Natural killer cell (primary cell): ENCODE data around the gene PKMYT1. TPM values are rescaled to one million over a fixed set of nuclear protein-coding genes. Genes with fewer than 3 reads are reported as not detected.

ENCODE experiments used
- ATAC-seq, 3 donors: fragments of 150-1000 bp in 2 of 3; fragments of 200-7000 bp in 1 of 3; cut with Tn5 transposase; 1 replicate in 1 of 3; 2 replicates in 2 of 3; pipeline ENCODE4 v1.10.0; 2021; ENCODE audit warnings: mild to moderate bottlenecking in 2 of 3, moderate library complexity in 2 of 3
- DNase-seq, 2 donors: peaks; one replicate each; pipeline versions ENCODE4 v3.0.0 to v3.0.0-alpha.2; 2013 to 2021; ENCODE audit warnings: mixed read lengths in 1 of 2
- H3K27ac ChIP-seq: one replicate; pipeline ENCODE4 v1.5.1; 2013; ENCODE audit warnings: mild to moderate bottlenecking, low read length
- H3K27me3 ChIP-seq: one replicate; pipeline ENCODE4 v1.6.1; 2013; ENCODE audit warnings: low read length; ENCODE audit not compliant: control insufficient read depth, insufficient read depth
- H3K36me3 ChIP-seq: one replicate; pipeline ENCODE4 v1.6.1; 2013; ENCODE audit warnings: low read length; ENCODE audit not compliant: control insufficient read depth, insufficient read depth
- H3K4me1 ChIP-seq: one replicate; pipeline ENCODE4 v1.6.1; 2013; ENCODE audit warnings: low read length; ENCODE audit not compliant: control insufficient read depth, insufficient read depth
- H3K4me3 ChIP-seq: one replicate; pipeline ENCODE4 v1.5.1; 2013; ENCODE audit warnings: low read length
- H3K9me3 ChIP-seq: one replicate; pipeline ENCODE4 v1.6.1; 2013; ENCODE audit warnings: low read length; ENCODE audit not compliant: control insufficient read depth, insufficient read depth
- H3K27ac Mint-ChIP-seq, 2 donors: one replicate each; pipeline ENCODE4 v1.8.0; 2022; ENCODE audit warnings: mild to moderate bottlenecking in 2 of 2, mixed read lengths in 2 of 2, moderate library complexity in 1 of 2
- H3K27me3 Mint-ChIP-seq, 2 donors: one replicate each; pipeline ENCODE4 v1.8.0; 2022; ENCODE audit warnings: low read depth in 2 of 2, mixed read lengths in 2 of 2
- H3K36me3 Mint-ChIP-seq: one replicate; pipeline ENCODE4 v1.8.0; 2022; ENCODE audit warnings: mixed read lengths
- H3K4me1 Mint-ChIP-seq, 2 donors: one replicate each; pipeline ENCODE4 v1.8.0; 2022; ENCODE audit warnings: mixed read lengths in 2 of 2
- H3K4me3 Mint-ChIP-seq: one replicate; pipeline ENCODE4 v1.8.0; 2022; ENCODE audit warnings: mild to moderate bottlenecking, moderate library complexity, mixed read lengths
- H3K9me3 Mint-ChIP-seq, 2 donors: one replicate each; pipeline ENCODE4 v1.8.0; 2022; ENCODE audit warnings: mixed read lengths in 2 of 2
- WGBS: methylation state at CpG from one replicate; pipeline ENCODE4 v1.1.7; 2013; ENCODE audit warnings: missing lambda C conversion rate; ENCODE audit not compliant: insufficient coverage; 5-methylcytosine and 5-hydroxymethylcytosine counted together
- intact Hi-C: fragments of 100-400 bp; cut with micrococcal nuclease; formaldehyde crosslinking; loops from one replicate; pipeline ENCODE4 v1.14.2; 2022
- total RNA-seq, 4 donors: library from RNA; stranded (reverse); fragments of 120-200 nt in 1 of 4; gene quantifications; one replicate each; pipeline versions ENCODE4 v1.2.3 to v1.2.4, GENCODE V29; 2013 to 2022
- TF ChIP-seq, protein P1 (sequence below): fragments of 200-600 bp; IDR thresholded peaks from one replicate; pipeline ENCODE4 v1.8.0; 2022; ENCODE audit warnings: antibody characterized with exemption

The PKMYT1 gene
- total RNA-seq, 3 donors from 2014 or later (not counting 1 experiment from before 2014, with no cell fraction given), result 2.6 to 5.9 (median 3.5) TPM

DNA sequence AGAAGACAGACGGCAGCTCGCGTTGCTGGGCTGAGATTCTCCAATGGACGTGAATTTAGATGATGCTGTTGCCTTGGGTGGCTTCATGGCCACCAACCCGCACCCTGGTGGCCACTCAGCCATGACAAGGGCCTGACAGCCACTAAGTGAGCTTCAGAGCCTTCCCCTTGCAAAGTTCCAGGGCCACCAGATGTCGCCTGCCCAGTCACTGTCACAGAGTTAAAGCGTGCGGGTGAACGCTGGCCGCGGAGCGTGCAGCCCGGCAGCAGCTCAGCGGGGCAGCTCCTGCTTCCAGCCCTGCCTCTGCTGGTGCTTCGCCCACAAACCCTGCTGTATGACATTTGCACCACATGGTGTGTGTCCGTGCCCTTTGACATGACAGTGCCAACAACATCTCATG is 29.5 kb downstream of the PKMYT1 start:
- Histone ChIP-seq H3K9me3 (no peaks in the 10 kb centered on the region), H3K27ac (no peak overlapping the region), H3K27me3 (peaks cover 3% of the 10 kb centered on the region), H3K4me1 (peaks cover under 1% of the 10 kb centered on the region), H3K4me3 (no peak overlapping the region), H3K36me3 (no peaks in the 10 kb centered on the region)
- intact Hi-C loops, result no loop called here
- ATAC-seq, result no peak
- TF ChIP-seq, protein P1, sequence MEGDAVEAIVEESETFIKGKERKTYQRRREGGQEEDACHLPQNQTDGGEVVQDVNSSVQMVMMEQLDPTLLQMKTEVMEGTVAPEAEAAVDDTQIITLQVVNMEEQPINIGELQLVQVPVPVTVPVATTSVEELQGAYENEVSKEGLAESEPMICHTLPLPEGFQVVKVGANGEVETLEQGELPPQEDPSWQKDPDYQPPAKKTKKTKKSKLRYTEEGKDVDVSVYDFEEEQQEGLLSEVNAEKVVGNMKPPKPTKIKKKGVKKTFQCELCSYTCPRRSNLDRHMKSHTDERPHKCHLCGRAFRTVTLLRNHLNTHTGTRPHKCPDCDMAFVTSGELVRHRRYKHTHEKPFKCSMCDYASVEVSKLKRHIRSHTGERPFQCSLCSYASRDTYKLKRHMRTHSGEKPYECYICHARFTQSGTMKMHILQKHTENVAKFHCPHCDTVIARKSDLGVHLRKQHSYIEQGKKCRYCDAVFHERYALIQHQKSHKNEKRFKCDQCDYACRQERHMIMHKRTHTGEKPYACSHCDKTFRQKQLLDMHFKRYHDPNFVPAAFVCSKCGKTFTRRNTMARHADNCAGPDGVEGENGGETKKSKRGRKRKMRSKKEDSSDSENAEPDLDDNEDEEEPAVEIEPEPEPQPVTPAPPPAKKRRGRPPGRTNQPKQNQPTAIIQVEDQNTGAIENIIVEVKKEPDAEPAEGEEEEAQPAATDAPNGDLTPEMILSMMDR, result no peak
- DNase-seq, result no peak
- WGBS, result 88% methylated on average over 16 of the region's 16 CpGs
- no peak overlapping the region for H3K4me3 Mint-ChIP-seq
- no peaks in the 10 kb centered on the region for H3K4me1 Mint-ChIP-seq
- no peaks in the 10 kb centered on the region for H3K9me3 Mint-ChIP-seq
- no peaks in the 10 kb centered on the region for H3K36me3 Mint-ChIP-seq
- no peak overlapping the region for H3K27ac Mint-ChIP-seq
- no peaks in the 10 kb centered on the region for H3K27me3 Mint-ChIP-seq

GRCh38 chr16:2950353-2950724 is 29.9 kb downstream of the PKMYT1 start:
- H3K4me1 ChIP-seq, result no peaks in the 10 kb centered on the region
- 96% methylated on average over 13 of the region's 13 CpGs for WGBS
- H3K27ac Mint-ChIP-seq, result no peak overlapping the region
- H3K4me3 Mint-ChIP-seq, result no peak overlapping the region
- H3K9me3 ChIP-seq, result no peaks in the 10 kb centered on the region
- no peaks in the 10 kb centered on the region for H3K27me3 Mint-ChIP-seq
- H3K36me3 ChIP-seq, result no peaks in the 10 kb centered on the region
- peaks cover 2% of the 10 kb centered on the region for H3K27me3 ChIP-seq
- no peak overlapping the region for H3K4me3 ChIP-seq
- no peaks in the 10 kb centered on the region for H3K9me3 Mint-ChIP-seq
- no peaks in the 10 kb centered on the region for H3K4me1 Mint-ChIP-seq
- no peak for DNase-seq
- intact Hi-C loops, result no loop called here
- H3K27ac ChIP-seq, result no peak overlapping the region
- TF ChIP-seq, protein P1, result no peak
- no peak for ATAC-seq
- no peaks in the 10 kb centered on the region for H3K36me3 Mint-ChIP-seq

- WGBS, result 95% methylated on average over 19 of the region's 19 CpGs
- Histone ChIP-seq H3K27ac (no peak overlapping the region), H3K36me3 (no peaks in the 10 kb centered on the region), H3K9me3 (no peaks in the 10 kb centered on the region), H3K27me3 (no peaks in the 10 kb centered on the region), H3K4me3 (no peak overlapping the region), H3K4me1 (no peaks in the 10 kb centered on the region)
- no peaks in the 10 kb centered on the region for H3K36me3 Mint-ChIP-seq
- no peaks in the 10 kb centered on the region for H3K4me1 Mint-ChIP-seq
- TF ChIP-seq, protein P1, result no peak
- no peaks in the 10 kb centered on the region for H3K9me3 Mint-ChIP-seq
- no peak for ATAC-seq
- H3K27me3 Mint-ChIP-seq, result no peaks in the 10 kb centered on the region
- DNase-seq, result no peak
- intact Hi-C loops, result no loop called here
- H3K4me3 Mint-ChIP-seq, result no peak overlapping the region
- H3K27ac Mint-ChIP-seq, result no peak overlapping the region
Measured at GRCh38 chr16:2949705-2950352, 30.4 kb downstream of the PKMYT1 start.
